ENCODE measurements around the gene L3MBTL3. TPM values are rescaled to one million over a fixed set of nuclear protein-coding genes. Genes with fewer than 3 reads are reported as not detected.

L3MBTL3 gene
- total RNA-seq, 1 experiment from 2014 or later = 14.3 TPM

DNA sequence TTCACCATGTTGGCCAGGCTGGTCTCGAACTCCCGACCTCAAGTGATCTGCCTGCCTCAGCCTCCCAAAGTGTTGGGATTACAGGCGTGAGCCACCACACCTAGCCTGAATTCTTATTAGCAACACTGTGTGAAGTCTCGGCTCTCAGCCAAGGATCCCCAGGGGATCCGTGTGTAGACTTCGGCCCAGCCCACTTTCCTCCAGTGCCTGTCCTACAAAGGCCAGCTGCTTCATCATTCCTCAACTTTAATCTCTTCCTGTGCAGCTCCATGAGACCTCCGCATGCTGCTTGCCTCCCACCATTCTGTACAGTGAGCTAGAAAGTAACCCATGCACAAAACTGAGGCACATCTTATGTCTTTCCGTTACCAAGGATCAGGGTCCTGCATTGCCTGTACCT is 132.5 kb downstream of the L3MBTL3 start:
- Histone ChIP-seq H3K36me3 (ENCODE audit: control insufficient read depth, insufficient read depth, low read length) (no peaks in the 10 kb centered on the region), H3K4me1 (no peaks in the 10 kb centered on the region), H3K4me3 (ENCODE audit: low read depth, low read length) (no peak overlapping the region), H3K9me3 (no peaks in the 10 kb centered on the region), H3K27me3 (replicated peaks; ENCODE audit: control insufficient read depth, insufficient read depth, low read length) (no peaks in the 10 kb centered on the region)
- H3K36me3 Mint-ChIP-seq (ENCODE audit: insufficient read depth, unreplicated experiment) = no peaks in the 10 kb centered on the region
- TF ChIP-seq, protein P1, sequence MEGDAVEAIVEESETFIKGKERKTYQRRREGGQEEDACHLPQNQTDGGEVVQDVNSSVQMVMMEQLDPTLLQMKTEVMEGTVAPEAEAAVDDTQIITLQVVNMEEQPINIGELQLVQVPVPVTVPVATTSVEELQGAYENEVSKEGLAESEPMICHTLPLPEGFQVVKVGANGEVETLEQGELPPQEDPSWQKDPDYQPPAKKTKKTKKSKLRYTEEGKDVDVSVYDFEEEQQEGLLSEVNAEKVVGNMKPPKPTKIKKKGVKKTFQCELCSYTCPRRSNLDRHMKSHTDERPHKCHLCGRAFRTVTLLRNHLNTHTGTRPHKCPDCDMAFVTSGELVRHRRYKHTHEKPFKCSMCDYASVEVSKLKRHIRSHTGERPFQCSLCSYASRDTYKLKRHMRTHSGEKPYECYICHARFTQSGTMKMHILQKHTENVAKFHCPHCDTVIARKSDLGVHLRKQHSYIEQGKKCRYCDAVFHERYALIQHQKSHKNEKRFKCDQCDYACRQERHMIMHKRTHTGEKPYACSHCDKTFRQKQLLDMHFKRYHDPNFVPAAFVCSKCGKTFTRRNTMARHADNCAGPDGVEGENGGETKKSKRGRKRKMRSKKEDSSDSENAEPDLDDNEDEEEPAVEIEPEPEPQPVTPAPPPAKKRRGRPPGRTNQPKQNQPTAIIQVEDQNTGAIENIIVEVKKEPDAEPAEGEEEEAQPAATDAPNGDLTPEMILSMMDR (IDR thresholded peaks at IDR 0.05; ENCODE audit: insufficient read depth in 1 of 2, low read depth in 1 of 2, low read length in 1 of 2, severe bottlenecking in 1 of 2, unreplicated experiment in 1 of 2) = no peak
- H3K4me3 Mint-ChIP-seq (ENCODE audit: unreplicated experiment) = no peak overlapping the region
- CTCF ChIA-PET = no interaction called here
- no peaks in the 10 kb centered on the region for H3K4me1 Mint-ChIP-seq (ENCODE audit: low read depth, unreplicated experiment)
- no peak for DNase-seq
- H3K9me3 Mint-ChIP-seq (ENCODE audit: unreplicated experiment) = no peaks in the 10 kb centered on the region
- POLR2A ChIA-PET = no interaction called here
- intact Hi-C loops (cut with micrococcal nuclease; ENCODE audit: unreplicated experiment) = no loop called here
- H3K27me3 Mint-ChIP-seq (ENCODE audit: insufficient read depth, unreplicated experiment) = no peaks in the 10 kb centered on the region
- H3K27ac Mint-ChIP-seq (ENCODE audit: unreplicated experiment) = no peak overlapping the region
- BruUV-seq (replicated peaks) = no TSS peak

DNA sequence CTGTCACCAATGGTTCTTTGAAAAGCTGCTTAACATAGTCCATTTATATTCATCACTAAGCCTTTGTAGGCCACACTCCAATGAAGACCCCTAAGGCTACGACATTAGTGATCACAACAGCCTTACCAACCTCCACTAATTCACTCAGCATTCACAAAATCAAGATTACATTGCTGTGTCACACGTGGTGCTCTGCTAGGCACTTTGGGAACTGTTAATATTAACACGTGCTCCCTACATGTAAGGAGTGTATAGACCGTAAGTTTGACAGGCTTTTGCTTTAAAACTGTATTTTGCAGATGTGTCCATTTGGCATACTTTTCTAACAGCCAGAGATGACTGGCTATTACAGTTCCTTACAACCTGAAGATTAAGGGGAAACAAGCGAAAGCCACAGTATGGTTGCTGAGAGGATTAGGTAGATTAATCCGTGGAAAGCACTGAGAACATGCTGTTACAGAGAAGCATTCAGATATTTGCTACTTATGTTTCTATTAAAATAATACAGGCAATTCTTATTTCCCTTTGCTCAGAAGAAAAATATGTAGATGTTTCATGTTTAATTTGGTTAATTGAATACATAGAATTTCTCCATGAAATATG is 134.6 kb downstream of the L3MBTL3 start:
- TF ChIP-seq, protein P1 (IDR thresholded peaks at IDR 0.05; ENCODE audit: insufficient read depth in 1 of 2, low read depth in 1 of 2, low read length in 1 of 2, severe bottlenecking in 1 of 2, unreplicated experiment in 1 of 2) = no peak
- H3K9me3 ChIP-seq = no peaks in the 10 kb centered on the region
- no peak overlapping the region for H3K27ac Mint-ChIP-seq (ENCODE audit: unreplicated experiment)
- no peaks in the 10 kb centered on the region for H3K27me3 Mint-ChIP-seq (ENCODE audit: insufficient read depth, unreplicated experiment)
- no peak overlapping the region for H3K4me3 Mint-ChIP-seq (ENCODE audit: unreplicated experiment)
- no peaks in the 10 kb centered on the region for H3K4me1 ChIP-seq
- DNase-seq = no peak
- H3K27me3 ChIP-seq (replicated peaks; ENCODE audit: control insufficient read depth, insufficient read depth, low read length) = no peaks in the 10 kb centered on the region
- ChIA-PET CTCF (no interaction called here), POLR2A (no interaction called here)
- no peak overlapping the region for H3K4me3 ChIP-seq (ENCODE audit: low read depth, low read length)
- H3K9me3 Mint-ChIP-seq (ENCODE audit: unreplicated experiment) = no peaks in the 10 kb centered on the region
- intact Hi-C loops (cut with micrococcal nuclease; ENCODE audit: unreplicated experiment) = no loop called here
- H3K36me3 Mint-ChIP-seq (ENCODE audit: insufficient read depth, unreplicated experiment) = no peaks in the 10 kb centered on the region
- no peaks in the 10 kb centered on the region for H3K4me1 Mint-ChIP-seq (ENCODE audit: low read depth, unreplicated experiment)
- BruUV-seq (replicated peaks) = no TSS peak
- H3K36me3 ChIP-seq (ENCODE audit: control insufficient read depth, insufficient read depth, low read length) = no peaks in the 10 kb centered on the region

DNA sequence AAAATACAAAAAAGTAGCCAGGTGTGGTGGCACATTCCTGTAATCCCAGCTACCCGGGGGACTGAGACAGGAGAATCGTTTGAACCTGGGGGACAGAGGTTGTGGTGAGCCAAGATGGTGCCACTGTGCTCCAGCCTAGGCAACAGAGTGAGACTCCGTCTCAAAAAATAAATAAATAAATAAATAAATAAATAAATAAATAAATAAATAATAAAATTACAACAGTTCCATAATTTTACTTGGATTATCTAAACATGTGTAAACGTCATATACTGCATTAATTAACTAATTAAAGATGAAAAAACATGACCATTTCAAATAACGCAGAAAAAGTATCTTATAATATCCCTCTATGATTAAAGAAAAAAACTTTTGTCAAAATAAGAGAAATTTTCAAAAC is 138.5 kb downstream of the L3MBTL3 start:
- H3K27me3 ChIP-seq (replicated peaks; ENCODE audit: control insufficient read depth, insufficient read depth, low read length) = no peaks in the 10 kb centered on the region
- Mint-ChIP-seq H3K4me3 (ENCODE audit: unreplicated experiment) (no peak overlapping the region), H3K27me3 (ENCODE audit: insufficient read depth, unreplicated experiment) (no peaks in the 10 kb centered on the region), H3K36me3 (ENCODE audit: insufficient read depth, unreplicated experiment) (no peaks in the 10 kb centered on the region), H3K4me1 (ENCODE audit: low read depth, unreplicated experiment) (no peaks in the 10 kb centered on the region), H3K9me3 (ENCODE audit: unreplicated experiment) (no peaks in the 10 kb centered on the region), H3K27ac (ENCODE audit: unreplicated experiment) (no peak overlapping the region)
- H3K4me3 ChIP-seq (ENCODE audit: low read depth, low read length) = no peak overlapping the region
- no peaks in the 10 kb centered on the region for H3K9me3 ChIP-seq
- intact Hi-C loops (cut with micrococcal nuclease; ENCODE audit: unreplicated experiment) = no loop called here
- DNase-seq = no peak
- CTCF ChIA-PET = no interaction called here
- BruUV-seq (replicated peaks) = no TSS peak
- no peaks in the 10 kb centered on the region for H3K4me1 ChIP-seq
- TF ChIP-seq, protein P1 (IDR thresholded peaks at IDR 0.05; ENCODE audit: insufficient read depth in 1 of 2, low read depth in 1 of 2, low read length in 1 of 2, severe bottlenecking in 1 of 2, unreplicated experiment in 1 of 2) = no peak
- H3K36me3 ChIP-seq (ENCODE audit: control insufficient read depth, insufficient read depth, low read length) = no peaks in the 10 kb centered on the region
- POLR2A ChIA-PET = no interaction called here

Measured in Caco-2 (cell line).